OCI-LY7 (cell line): Measurements from ENCODE around the gene TLR9.

Source experiments
- CTCF ChIP-seq: fragments of 200-600 bp; sonication (generic); conservative IDR thresholded peaks from 2 replicates; pipeline ENCODE4 v1.5.1; 2014; ENCODE audit warnings: mild to moderate bottlenecking, antibody characterized with exemption, low read length, moderate library complexity, mixed read lengths
- EZH2phosphoT487 ChIP-seq: fragments of 200-600 bp; sonication (generic); IDR thresholded peaks from 2 replicates; pipeline ENCODE4 v1.6.1; 2018; ENCODE audit warnings: low read depth, borderline replicate concordance, mild to moderate bottlenecking, mixed run types, antibody characterized with exemption, low read length, moderate library complexity, mixed read lengths

GRCh38 chr3:52229656-52230055 is 4.2 kb upstream of the TLR9 start:
- TF ChIP-seq CTCF = no peak
- TF ChIP-seq EZH2phosphoT487 = no peak
